Kidney capillary endothelial cell (primary cell): ENCODE measurements around the gene ZNF438.

Experiments used
- DNase-seq: peaks from one replicate; pipeline ENCODE4 v3.0.0-alpha.2; 2018; ENCODE audit warnings: low spot score

ZNF438 gene

DNA sequence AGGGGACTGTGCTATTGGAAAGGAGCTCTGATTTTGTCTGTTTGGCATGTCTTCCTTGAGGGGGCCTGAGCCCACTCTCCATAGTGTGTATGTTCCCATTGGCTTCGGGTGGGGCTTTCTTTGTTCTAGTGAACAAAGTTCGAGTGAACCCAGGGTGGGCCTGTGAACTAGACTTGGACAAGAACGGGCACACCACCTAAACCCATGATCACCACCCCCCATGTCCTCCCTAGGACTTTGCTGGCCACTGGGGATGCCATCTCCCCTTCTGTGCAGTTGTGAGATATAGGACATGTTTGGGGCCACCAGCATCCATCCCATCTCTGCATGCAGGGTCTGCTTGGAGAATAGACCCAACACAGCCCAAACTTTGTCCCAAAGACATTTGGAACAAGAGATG lies 206.6 kb downstream of the ZNF438 start:
- DNase-seq, result no peak

DNA sequence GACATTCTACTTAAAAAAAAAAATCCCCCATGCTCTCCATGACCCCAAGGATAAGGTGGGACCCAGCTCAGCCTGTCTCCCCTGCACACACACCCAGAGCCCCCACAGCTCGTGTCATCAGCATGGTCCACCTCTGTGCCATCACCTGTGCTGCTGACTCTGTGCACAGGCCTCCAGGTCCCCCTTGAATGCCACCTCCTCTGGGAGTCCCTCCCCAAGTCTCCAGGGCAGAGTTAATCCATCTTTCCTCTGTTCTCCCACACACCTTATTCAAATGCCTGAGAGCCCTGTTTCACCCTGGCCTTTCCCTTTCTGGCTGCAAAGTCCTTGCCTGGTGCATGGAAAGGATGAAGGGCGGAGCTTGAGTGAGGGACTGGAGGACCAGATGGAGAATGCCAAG lies 208.0 kb downstream of the ZNF438 start:
- DNase-seq, result no peak

DNA sequence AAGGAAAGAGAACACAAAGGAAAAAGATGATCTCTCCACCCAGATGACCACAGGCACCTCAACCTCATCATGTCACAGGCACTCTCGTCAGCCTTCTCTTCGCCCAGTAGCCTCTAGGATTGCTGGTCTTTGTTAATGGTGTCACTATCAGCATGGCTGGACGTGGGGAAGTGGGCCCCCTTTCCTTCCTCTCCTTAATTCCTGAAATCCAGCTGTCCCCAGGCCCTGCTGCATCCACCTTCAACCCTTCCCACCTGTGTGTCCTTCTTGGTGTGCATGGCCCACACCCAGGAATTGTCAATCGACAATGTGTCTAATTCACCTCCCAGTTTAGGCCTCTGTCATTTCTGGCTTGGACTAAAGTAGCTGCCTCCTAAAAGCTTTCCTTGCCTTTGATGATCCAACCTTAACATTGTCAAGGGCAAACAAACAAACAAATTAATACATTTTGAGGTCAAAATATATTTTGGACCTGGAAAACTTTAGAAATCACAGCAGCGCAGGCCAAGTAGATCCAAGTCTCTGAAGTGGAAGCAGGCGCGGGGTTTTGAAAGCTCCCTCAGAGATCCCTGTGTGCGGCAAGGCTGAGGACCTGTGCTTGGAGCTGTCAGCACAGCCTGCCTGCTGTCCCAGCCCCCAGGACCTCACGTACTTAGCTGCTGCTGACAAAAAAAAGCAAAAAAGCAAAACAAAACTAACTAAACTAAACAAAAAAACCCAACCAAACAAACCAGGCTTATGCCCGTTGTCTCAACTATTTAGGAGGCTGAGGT lies 208.8 kb downstream of the ZNF438 start:
- DNase-seq, result no peak

DNA sequence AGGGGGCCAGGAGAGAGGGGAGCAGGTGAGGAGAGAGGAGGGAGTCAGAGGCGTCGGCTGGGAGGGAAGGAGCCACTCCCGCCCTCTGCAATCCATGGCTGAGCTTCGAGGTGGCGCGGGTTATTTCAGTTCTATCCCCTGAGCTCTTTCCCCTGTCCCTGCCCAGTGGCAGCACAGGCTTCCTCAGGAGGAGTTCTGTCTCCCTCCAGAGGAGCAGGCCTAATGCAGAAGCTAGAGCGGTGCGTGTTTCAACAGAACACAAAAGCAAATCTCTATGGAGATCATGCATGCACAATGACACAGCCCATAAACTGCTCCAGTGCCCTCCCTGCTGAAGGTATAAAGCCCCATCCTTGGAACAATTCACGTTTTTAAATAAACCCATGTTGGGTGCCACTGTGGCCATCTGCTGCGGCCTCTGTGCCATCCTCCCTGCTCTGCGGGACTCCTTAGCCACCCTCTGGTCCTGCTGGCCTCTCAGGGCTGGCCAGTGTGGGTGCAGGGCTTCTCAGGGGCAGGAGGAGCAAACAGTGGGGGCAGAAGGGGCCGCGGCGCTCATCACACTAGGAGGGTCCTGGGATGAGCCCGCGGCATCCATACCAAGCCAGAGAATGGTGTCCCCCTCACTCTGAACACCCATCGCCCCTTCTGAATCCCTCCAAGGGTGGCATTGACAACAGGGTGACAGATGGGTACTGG lies 209.5 kb downstream of the ZNF438 start:
- no peak for DNase-seq

DNA sequence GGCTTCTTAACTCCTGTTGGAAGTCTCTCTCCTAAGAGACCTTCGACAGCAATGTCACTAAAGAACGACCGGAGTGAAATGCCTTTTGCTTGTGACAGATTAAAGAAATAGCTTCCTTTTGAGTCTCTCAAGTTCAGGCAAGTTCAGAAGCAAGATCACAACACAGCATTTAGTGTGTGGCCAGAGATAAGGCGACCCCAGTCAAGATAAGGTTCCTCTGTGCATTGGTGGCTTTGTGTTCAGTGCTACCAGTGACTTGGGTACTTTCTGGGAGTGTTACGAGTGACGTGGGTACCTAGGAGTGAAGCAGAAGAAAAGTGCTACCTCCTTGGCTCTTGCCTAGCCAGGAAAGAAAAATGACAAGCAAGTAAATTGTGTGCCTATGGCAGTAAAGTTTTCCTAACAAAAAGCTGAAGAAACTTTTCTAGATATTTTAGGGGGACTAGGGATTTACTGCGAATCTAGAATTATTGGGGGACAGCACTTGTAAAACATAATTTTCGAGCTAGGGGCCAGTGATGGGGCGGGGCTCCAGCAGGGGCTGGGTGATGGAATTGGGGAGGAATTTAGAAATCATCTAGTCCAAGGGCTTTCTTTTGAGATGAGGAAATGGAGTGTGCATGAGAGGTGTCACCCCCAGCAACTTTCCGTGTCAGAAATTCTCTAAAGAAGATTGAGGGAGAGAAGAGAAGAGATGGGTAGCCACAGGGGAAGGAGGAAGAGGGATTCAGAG lies 210.2 kb downstream of the ZNF438 start:
- DNase-seq, result no peak

DNA sequence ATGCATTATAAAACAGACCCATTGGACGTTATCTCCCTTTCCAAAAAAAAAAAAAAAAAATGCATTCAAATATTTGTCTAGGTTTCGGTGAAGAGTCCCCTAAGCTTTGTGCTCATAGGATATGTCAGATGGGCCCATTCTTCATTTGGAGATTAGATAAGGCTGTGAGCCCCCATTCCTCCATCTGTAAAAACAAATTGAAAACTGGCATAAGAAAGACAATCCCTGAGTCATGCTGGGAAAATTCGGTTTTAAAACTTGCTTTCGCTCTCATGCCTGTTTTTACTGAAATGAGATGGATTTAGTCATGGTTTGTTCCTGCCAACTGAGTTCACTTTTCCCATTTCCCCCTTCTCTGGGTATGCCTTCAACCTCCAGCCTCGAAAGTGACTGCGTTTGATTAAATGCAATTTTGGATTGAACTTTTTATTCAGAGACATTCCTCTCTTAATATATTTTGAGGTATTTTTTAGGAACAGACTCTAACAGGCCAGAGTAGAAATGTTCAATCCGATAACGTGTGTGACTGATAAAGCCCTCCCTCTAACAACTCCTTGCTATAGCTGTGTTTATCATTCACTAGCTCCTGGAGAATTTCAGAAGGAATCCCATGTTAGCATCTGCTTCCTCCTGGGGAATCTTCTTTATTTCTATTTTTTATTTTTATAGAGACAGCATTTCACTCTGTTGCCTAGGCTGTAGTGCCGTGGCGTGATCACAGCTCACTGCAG lies 211.2 kb downstream of the ZNF438 start:
- DNase-seq, result peak; percentile 61

DNA sequence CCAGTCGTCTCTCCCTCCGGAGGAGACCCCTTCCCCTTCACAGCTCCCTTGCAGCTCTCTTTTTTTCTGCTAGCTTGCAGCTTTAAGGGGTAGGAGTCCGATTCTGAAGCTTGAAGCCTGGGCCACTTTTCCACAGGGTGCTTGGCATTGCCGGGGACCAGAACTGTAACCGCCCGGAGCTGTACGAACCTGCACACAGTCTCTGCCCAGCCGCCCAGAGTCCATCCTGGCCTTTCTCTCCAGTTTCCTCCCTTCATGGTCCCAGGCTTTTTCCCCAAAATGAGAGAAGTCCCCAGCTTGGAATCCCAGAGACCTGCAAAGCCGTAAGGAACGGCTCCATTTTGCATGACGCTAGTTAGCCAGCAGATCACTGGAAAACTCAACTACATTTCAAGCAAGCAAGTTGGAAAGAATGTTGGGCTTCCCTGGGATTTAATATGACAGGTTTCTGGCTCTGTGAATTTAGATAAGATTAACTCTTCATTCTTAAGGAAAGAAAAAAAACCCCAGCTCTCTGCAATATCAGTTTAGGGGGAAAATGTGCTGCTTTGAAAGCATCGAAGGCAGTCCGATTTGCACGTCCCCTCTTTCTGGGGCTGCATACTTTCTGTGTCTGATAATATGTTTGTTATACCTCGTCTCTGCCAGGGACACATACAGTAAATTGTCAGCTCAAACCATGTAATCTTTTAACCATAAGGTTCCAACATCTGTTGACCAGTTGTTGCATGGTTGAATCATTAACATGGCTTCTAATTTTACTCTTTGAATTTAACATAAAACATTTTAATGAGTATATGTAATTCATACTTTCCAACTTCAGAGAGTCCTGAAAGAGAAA lies 212.1 kb downstream of the ZNF438 start:
- DNase-seq, result no peak

DNA sequence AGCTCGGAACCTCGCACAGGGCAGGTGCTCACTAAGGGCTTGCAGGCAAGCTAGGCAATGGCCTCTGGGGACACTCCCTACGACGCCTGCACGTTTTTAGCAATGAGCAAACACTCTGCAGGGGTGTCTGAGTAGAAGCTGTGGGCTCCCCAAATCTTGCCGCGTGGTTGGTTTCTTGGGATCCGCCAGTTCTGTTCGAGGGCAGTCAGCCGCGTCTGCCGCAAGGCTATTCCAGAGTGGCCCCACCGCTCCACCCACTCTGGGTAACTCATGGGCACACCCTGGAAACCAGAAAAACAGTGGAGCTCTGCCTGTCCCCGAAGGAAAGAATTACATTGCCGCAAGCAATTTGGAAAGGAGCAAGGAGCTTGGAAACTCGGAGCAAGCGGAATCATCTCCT lies 212.8 kb downstream of the ZNF438 start:
- no peak for DNase-seq

DNA sequence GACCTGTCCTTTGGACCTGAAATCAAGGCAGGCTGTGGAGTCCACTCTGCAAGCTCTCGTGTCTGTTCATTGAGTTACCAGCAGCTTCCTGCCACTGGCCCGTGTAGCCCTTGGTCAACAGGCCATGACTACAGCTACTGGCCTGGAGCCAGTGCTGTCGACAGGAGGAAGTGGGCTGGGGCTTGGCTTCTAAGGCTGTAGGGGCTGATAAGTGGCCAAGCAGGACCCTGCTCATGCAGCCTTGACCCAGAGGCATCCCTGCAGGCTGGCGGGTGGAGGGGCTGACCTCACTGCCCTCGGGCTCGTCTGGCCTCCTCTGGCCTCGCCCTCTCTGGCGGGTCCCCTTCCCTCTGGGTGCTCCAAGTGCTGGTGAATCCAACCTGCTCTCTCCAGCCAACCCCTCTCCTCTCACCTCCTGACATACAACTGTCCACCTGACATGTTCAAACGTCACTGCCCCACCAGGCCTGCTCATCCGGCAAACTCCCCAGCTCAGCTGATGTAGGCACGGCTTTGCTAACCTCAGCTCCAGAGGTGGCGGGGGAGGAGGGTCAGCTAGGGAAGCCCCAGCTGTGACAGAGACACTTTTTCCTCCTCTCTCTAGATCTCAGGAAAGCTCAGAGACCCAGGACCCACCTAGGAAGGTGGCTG lies 213.5 kb downstream of the ZNF438 start:
- DNase-seq, result peak; percentile 81

DNA sequence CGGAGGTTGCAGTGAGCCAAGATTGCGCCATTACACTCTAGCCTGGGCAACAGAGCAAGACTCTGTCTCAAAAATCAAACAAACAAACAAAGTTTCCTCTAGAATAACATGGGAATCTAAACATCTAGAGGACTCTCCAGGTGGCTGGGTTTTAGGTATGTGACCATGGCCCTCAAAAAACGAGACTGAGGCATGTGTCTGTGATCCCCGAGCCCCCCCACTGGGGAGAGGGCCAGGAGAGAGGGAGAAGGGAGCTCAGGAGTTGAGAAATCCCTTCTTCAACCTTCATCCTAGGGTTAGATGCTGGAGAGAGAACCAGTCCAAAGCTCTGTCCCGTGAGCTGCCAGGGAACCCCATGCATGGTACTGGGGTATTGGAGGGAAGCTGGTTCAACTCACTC lies 214.1 kb downstream of the ZNF438 start:
- DNase-seq, result no peak

DNA sequence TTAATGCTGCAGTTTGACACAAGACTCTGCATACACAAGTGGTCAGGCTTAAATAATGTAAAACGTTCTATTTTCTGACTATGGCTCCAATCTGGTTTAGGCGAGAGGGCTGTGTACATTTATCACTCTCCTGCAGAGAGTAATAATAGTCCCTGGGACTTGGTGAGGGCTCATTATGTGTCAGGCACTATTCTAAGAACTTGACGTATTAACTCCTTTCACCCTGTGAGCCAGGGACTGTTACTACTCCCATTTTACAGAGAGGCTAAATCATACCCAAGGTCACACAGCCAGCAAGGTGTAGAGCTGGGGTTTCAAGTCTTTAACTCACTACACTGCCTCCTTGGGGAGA lies 214.9 kb downstream of the ZNF438 start:
- DNase-seq, result no peak

DNA sequence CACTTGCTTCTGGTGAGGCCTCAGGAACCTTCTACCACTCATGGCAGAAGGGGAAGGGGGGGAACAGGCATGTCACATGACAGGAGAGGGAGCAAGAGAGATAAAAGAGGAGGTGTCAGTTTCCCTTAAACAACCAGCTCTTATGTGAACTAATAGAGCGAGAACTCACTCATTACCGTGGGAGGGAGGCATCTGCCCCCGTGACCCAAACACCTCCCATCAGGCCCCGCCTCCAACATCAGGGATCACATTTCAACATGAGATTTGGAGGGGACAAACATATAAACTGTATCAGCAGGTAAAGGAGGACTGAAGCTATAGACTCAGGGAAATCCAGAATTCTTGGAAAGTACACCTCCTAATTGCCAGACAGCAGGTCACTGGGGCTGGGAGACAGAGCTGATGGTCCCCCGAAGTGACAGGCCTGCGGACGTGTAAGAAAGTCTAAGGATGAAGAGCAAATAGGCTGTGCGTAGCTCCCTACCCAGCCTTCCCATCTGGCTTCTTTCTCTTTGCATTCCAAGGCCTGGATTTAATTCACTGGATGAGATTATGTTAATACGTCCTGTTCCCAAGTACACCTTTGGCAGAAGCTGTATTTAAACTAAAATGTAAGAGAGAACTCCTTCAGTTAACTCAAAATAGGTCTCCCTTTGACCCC lies 215.4 kb downstream of the ZNF438 start:
- DNase-seq, result no peak

DNA sequence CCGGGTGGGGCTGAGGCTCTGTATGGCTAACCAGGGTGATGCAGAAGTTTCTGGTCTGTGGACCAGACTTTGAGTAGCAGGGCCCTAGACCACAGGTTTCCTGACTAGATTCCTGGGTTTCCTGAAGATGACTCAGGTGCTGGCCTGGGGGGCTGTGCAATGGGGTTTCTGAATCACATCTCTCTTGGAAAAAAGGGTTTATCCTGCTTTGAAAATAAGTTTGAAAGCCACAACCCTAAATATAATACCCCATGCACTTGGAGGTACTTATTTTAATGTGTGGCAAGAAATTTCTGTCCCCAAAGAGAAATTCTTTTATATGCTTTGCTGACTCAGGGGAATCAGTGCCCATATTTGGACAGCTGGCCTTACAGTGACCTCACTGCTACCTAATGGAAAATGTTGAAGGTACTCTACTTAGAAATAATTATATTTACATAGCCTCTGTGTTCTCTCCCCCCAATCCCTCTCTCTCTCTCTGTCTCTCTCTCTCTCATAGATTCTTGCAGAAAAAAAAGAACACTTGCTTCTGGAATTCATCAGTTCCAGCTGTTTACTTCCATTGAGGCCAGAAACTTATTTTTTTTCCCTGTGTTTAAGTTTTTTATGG lies 217.7 kb downstream of the ZNF438 start:
- peak; percentile 92 for DNase-seq

DNA sequence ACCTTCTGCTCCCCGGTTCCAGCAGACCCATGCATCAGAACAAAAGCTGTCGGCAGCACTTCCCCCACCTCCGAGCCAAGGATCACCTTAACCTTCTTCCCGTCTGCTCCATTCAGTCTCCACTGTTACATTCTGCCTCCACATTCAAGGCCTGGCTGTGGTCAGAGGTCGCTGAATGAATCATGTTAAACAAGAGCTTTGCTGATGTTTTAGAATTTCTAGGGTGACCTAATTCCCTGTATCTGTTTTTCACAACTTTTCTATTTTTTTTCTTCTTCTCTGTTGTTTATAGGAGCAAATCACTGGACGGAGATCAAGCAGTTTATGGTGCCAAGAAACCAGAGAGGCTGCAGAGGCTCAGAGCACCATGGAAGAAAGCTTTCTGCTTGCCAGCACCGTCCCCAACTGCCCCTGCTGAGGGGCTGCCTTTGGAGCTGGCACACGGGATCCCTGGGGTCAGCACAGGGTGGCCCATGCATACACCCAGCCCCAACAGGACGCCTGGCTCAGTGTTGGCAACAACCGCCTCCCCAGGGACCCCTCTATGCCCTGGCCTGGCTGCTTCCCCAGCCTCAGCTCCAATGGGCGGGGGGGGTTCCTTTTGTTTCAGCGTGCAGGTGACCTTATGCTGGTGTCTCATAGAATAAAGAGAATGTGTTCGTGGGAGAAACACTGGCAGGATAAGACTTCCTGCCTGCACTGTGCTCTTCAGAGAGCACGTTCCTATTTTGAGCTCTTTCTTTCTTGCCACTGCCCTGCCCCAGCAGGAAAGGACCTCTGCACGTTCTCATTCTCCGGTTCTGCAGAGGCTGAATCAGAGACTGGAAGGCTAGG lies 219.4 kb downstream of the ZNF438 start:
- DNase-seq, result peak; percentile 76

DNA sequence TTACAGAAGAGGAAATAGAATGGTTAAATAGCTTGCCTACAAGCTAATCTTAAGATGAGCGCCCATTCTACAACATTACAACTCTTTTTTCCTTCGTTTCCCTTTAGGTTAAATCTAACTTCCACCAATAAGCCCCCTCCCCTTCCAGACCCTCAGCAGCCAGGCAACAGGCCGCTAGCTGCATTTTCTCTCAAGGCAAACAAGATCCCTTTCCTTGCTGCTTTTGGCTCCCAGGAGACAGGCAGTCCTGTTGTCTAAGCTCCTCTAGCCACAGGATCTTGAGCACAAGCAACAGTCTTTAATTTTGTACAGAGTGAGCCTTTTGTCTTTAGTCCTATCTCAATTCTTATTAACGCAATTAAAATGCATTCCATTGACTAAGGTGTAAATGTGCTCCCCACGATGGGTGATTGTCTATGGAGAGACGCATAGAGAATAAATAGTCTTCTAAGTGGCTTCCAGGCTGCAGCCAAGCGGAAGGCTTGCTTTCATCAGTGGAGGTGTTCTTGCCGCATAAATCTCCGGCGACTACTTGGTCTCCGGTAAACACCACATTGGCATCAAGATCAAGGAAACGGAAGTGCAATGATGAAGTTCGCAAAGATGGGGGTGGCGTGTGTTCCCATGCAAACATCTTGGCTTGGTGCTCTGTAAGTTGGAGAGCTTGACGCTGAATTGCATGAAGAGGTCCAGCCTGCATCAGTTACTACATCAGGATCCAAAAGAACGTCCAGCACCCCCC lies 220.2 kb downstream of the ZNF438 start:
- DNase-seq, result peak; percentile 30

DNA sequence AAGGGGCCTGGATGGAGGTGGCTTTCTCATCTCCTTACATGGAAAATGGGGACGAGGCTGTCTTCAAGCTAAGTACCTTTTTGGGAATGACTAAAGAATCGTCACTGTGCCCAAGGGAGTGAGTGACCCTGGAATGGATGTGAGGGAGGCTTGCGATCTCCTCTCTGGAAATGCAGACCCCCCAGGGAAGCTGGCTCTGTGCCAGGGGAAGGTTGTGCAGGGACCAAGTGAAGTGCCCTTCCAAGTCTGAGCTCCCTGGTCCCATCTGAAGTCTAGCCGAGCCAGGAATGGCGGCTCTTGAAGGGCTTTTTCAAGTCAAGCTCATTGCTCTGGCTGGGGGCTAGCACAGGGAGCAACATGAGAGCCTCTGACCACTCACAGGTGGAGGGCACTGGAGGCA lies 221.2 kb downstream of the ZNF438 start:
- DNase-seq, result no peak

DNA sequence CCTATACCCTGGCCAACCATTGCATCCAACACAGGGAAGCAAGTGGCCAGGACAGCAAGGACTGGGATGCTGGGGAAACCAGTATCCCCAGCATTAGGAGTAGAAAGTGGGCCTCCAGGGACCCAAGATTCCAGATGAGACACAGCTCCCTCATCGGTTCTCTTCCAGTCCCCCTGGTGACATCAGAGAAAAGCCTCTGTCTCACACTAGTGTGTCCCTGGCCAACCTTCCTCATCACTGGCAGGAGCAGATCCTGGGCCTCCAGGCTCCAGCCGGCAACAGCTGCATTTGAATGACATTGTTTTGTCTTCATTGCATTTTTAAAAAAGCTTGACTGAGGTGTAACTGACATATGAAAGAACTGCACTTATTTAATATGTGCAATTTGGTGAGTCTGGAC lies 224.8 kb downstream of the ZNF438 start:
- DNase-seq, result no peak

DNA sequence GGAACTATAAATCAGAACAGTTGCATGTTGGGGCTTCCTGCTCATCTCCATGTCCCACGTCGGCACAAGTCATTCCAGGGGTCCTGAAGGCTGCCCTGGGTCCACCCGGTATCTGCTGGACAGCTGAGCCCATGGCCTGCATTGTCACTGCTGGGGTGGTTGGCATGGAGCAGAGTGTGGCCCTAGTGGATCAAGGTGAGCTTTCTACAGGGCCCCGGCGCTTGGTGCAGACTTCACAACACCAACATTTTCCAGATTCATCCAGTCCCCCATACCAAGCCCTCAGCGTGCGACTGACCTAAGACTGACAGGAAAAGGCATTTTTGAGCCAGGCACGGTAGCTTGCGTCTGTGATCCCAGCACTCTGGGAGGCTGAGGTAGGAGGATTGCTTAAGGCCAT lies 226.6 kb downstream of the ZNF438 start:
- DNase-seq, result no peak
